KMS-11 (cell line): Measurements from ENCODE around the gene SLC49A3.

ENCODE experiments used
- H2AFZ ChIP-seq: fragments of 200-600 bp; sonication (generic); 2 replicates; pipeline ENCODE4 v1.6.1; 2016; ENCODE audit warnings: antibody characterized with exemption, mixed run types, low read depth
- H3K27ac ChIP-seq: fragments of 200-600 bp; sonication (generic); 2 replicates; pipeline ENCODE4 v1.6.1; 2016; ENCODE audit warnings: mild to moderate bottlenecking, mixed run types
- H3K27me3 ChIP-seq: fragments of 200-600 bp; sonication (generic); 2 replicates; pipeline ENCODE4 v1.6.1; 2017; ENCODE audit warnings: mild to moderate bottlenecking, low read depth, mixed run types, moderate library complexity; ENCODE audit not compliant: insufficient read depth
- H3K36me3 ChIP-seq: fragments of 200-600 bp; sonication (generic); 2 replicates; pipeline ENCODE4 v1.6.1; 2017; ENCODE audit warnings: mild to moderate bottlenecking, mixed run types; ENCODE audit not compliant: insufficient read depth
- H3K4me1 ChIP-seq: fragments of 200-600 bp; sonication (generic); 2 replicates; pipeline ENCODE4 v1.6.1; 2016; ENCODE audit warnings: mild to moderate bottlenecking, low read depth, mixed run types; ENCODE audit not compliant: poor library complexity, severe bottlenecking
- H3K4me2 ChIP-seq: fragments of 200-600 bp; sonication (generic); 2 replicates; pipeline ENCODE4 v1.7.0; 2016; ENCODE audit warnings: mild to moderate bottlenecking, mixed run types
- H3K4me3 ChIP-seq: fragments of 200-600 bp; sonication (generic); IDR thresholded peaks from 2 replicates; pipeline ENCODE4 v1.6.1; 2017; ENCODE audit warnings: low read depth, low read length, mixed read lengths; ENCODE audit not compliant: insufficient read depth
- H3K79me2 ChIP-seq: fragments of 200-600 bp; sonication (generic); 2 replicates; pipeline ENCODE4 v1.6.1; 2016; ENCODE audit warnings: low read depth, mixed run types; ENCODE audit not compliant: insufficient read depth
- H3K9ac ChIP-seq: fragments of 200-600 bp; sonication (generic); 2 replicates; pipeline ENCODE4 v1.6.1; 2016; ENCODE audit warnings: mild to moderate bottlenecking, mixed run types
- H4K20me1 ChIP-seq: fragments of 200-600 bp; sonication (generic); 2 replicates; pipeline ENCODE4 v1.6.1; 2016; ENCODE audit warnings: mild to moderate bottlenecking, mixed run types; ENCODE audit not compliant: insufficient read depth
- TF ChIP-seq, protein P1 (sequence below): fragments of 200-600 bp; sonication (generic); conservative IDR thresholded peaks from 2 replicates; pipeline ENCODE4 v1.6.1; 2017; ENCODE audit warnings: low read depth, mild to moderate bottlenecking, antibody characterized with exemption, low read length, moderate library complexity, mixed read lengths

Gene SLC49A3

DNA sequence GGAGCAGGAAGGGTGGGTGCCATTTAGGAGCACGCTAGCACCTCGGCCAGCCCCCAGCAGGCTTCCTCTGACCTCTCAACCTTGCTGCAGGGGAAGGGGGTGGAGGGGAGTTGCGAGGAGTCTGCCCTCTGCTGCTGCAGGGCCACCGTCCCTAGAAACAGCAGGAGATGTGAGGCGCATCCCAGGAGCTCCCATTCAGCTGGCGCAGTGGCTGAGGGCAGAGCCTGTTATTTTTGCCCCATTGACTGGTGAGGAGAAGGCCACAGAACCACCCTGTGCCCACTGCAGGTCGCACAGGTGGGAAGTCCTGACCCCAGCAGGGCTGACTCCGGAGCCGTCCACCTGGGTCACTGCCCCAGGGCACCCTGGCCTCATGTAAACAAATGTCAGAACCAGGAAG is 55.5 kb downstream of the SLC49A3 start:
- Histone ChIP-seq H3K4me1 (no peaks in the 10 kb centered on the region), H3K36me3 (no peaks in the 10 kb centered on the region), H2AFZ (no peak overlapping the region), H3K4me3 (no peak overlapping the region), H3K79me2 (no peaks in the 10 kb centered on the region), H3K4me2 (no peak overlapping the region), H3K9ac (no peak overlapping the region), H3K27ac (no peak overlapping the region), H3K27me3 (no peaks in the 10 kb centered on the region), H4K20me1 (no peaks in the 10 kb centered on the region)
- TF ChIP-seq, protein P1, sequence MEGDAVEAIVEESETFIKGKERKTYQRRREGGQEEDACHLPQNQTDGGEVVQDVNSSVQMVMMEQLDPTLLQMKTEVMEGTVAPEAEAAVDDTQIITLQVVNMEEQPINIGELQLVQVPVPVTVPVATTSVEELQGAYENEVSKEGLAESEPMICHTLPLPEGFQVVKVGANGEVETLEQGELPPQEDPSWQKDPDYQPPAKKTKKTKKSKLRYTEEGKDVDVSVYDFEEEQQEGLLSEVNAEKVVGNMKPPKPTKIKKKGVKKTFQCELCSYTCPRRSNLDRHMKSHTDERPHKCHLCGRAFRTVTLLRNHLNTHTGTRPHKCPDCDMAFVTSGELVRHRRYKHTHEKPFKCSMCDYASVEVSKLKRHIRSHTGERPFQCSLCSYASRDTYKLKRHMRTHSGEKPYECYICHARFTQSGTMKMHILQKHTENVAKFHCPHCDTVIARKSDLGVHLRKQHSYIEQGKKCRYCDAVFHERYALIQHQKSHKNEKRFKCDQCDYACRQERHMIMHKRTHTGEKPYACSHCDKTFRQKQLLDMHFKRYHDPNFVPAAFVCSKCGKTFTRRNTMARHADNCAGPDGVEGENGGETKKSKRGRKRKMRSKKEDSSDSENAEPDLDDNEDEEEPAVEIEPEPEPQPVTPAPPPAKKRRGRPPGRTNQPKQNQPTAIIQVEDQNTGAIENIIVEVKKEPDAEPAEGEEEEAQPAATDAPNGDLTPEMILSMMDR, result no peak

- no peak overlapping the region for H2AFZ ChIP-seq
- H3K4me1 ChIP-seq, result no peaks in the 10 kb centered on the region
- no peak overlapping the region for H3K27ac ChIP-seq
- H3K4me3 ChIP-seq, result no peak overlapping the region
- H3K9ac ChIP-seq, result no peak overlapping the region
- H3K79me2 ChIP-seq, result no peaks in the 10 kb centered on the region
- H3K36me3 ChIP-seq, result no peaks in the 10 kb centered on the region
- no peaks in the 10 kb centered on the region for H4K20me1 ChIP-seq
- no peak overlapping the region for H3K4me2 ChIP-seq
- TF ChIP-seq, protein P1, result no peak
- no peaks in the 10 kb centered on the region for H3K27me3 ChIP-seq
Observed at GRCh38 chr4:632926-633325, 56.0 kb downstream of the SLC49A3 start.

DNA sequence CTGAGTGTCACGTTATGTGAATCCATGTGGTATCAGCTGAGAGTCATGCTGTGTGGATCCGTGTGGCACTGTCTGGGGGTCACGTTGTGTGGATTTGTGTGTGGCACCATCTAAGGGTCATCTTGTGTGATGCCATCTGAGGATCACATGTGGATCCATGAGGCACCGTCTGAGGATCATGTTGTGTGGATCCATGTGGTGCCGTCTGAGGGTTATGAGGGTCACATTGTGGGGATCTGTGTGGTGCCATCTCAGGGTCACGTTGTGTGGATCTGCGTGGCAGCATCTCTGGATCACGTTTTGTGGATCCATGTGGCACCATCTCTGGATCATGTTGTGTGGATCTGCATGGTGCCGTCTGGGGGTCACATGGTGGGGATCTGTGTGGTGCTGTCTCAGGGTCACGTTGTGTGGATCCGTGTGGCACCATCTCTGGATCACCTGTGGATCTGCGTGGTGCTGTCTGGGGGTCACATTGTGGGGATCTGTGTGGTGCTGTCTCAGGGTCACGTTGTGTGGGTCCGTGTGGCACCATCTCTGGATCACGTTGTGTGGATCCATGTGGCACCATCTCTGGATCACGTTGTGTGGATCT is 56.7 kb downstream of the SLC49A3 start:
- H3K36me3 ChIP-seq, result no peaks in the 10 kb centered on the region
- H3K79me2 ChIP-seq, result no peaks in the 10 kb centered on the region
- H3K27me3 ChIP-seq, result no peaks in the 10 kb centered on the region
- no peak overlapping the region for H2AFZ ChIP-seq
- H3K4me2 ChIP-seq, result no peak overlapping the region
- TF ChIP-seq, protein P1, result no peak
- no peak overlapping the region for H3K27ac ChIP-seq
- H3K4me3 ChIP-seq, result no peak overlapping the region
- no peaks in the 10 kb centered on the region for H4K20me1 ChIP-seq
- H3K4me1 ChIP-seq, result no peaks in the 10 kb centered on the region
- no peak overlapping the region for H3K9ac ChIP-seq
